SK-N-SH treated with all-trans-retinoic acid at 6 μM for 48 hours (cell line): ENCODE data around the gene RAB19.

Experiments
- ATAC-seq: fragments of 200-7000 bp; cut with Tn5 transposase; 3 replicates; pipeline ENCODE4 v1.9.1; 2020; ENCODE audit warnings: mild to moderate bottlenecking, moderate library complexity
- ARNTL ChIP-seq: fragments of 450-650 bp; formaldehyde crosslinking; IDR thresholded peaks from 2 replicates; pipeline ENCODE4 v1.5.0; 2020; ENCODE audit warnings: low read depth, mild to moderate bottlenecking, moderate library complexity, borderline replicate concordance
- BACH2 ChIP-seq: fragments of 250-450 bp; sonication (Bioruptor Pico); IDR thresholded peaks from 2 replicates; pipeline ENCODE4 v1.9.0; 2021; ENCODE audit warnings: mild to moderate bottlenecking, borderline replicate concordance
- ESRRG ChIP-seq: fragments of 250-450 bp; sonication (Bioruptor Pico); IDR thresholded peaks from 2 replicates; pipeline ENCODE4 v1.6.1; 2021; ENCODE audit warnings: mild to moderate bottlenecking
- GLIS3 ChIP-seq: fragments of 250-450 bp; sonication (Bioruptor Pico); IDR thresholded peaks from 2 replicates; pipeline ENCODE4 v1.5.0; 2020; ENCODE audit warnings: mild to moderate bottlenecking, moderate library complexity
- ISL1 ChIP-seq: fragments of 250-450 bp; sonication (Bioruptor Pico); IDR thresholded peaks from 2 replicates; pipeline ENCODE4 v2.1.2; 2022; ENCODE audit warnings: mild to moderate bottlenecking, moderate library complexity
- OSR1 ChIP-seq: fragments of 250-450 bp; sonication (Bioruptor Pico); IDR thresholded peaks from 2 replicates; pipeline ENCODE4 v1.8.0; 2022; ENCODE audit warnings: moderate library complexity, mild to moderate bottlenecking, inconsistent platforms
- RARB ChIP-seq: fragments of 250-450 bp; sonication (Bioruptor Pico); IDR thresholded peaks from 2 replicates; pipeline ENCODE4 v1.8.0; 2021; ENCODE audit warnings: mild to moderate bottlenecking, moderate library complexity
- SNAI2 ChIP-seq: fragments of 250-450 bp; sonication (Bioruptor Pico); IDR thresholded peaks from 2 replicates; pipeline ENCODE4 v1.5.0; 2020; ENCODE audit warnings: mild to moderate bottlenecking, moderate library complexity
- TCF4 ChIP-seq: fragments of 250-450 bp; sonication (Bioruptor Pico); IDR thresholded peaks from 2 replicates; pipeline ENCODE4 v1.8.0; 2021; ENCODE audit warnings: mild to moderate bottlenecking, moderate library complexity, borderline replicate concordance
- TOX ChIP-seq: fragments of 250-450 bp; sonication (Bioruptor Pico); IDR thresholded peaks from 2 replicates; pipeline ENCODE4 v1.8.0; 2021; ENCODE audit warnings: mild to moderate bottlenecking, moderate library complexity, borderline replicate concordance
- ZC3H10 ChIP-seq: fragments of 250-450 bp; sonication (Bioruptor Pico); IDR thresholded peaks from 2 replicates; pipeline ENCODE4 v1.5.1; 2021; ENCODE audit warnings: mild to moderate bottlenecking, moderate library complexity
- ZFP3 ChIP-seq: fragments of 250-450 bp; sonication (Bioruptor Pico); IDR thresholded peaks from 2 replicates; pipeline ENCODE4 v1.5.0; 2020; ENCODE audit warnings: mild to moderate bottlenecking, moderate library complexity
- ZFP30 ChIP-seq: fragments of 450-650 bp; formaldehyde crosslinking; IDR thresholded peaks from 2 replicates; pipeline ENCODE4 v1.5.0; 2022; ENCODE audit warnings: mild to moderate bottlenecking, moderate library complexity
- ZNF565 ChIP-seq: fragments of 450-650 bp; formaldehyde crosslinking; conservative IDR thresholded peaks from 2 replicates; pipeline ENCODE4 v1.5.0; 2020; ENCODE audit warnings: low read depth, mild to moderate bottlenecking, moderate library complexity
- ZNF70 ChIP-seq: fragments of 450-650 bp; formaldehyde crosslinking; IDR thresholded peaks from 2 replicates; pipeline ENCODE4 v1.5.0; 2020; ENCODE audit warnings: mild to moderate bottlenecking, moderate library complexity
- ZNF8 ChIP-seq: fragments of 450-650 bp; formaldehyde crosslinking; IDR thresholded peaks from 2 replicates; pipeline ENCODE4 v1.5.0; 2020; ENCODE audit warnings: mild to moderate bottlenecking, moderate library complexity
- TF ChIP-seq, protein P1 (sequence below): fragments of 250-450 bp; sonication (Bioruptor Pico); IDR thresholded peaks from 2 replicates; pipeline ENCODE4 v1.5.1; 2020; ENCODE audit warnings: low read depth, mild to moderate bottlenecking, moderate library complexity
- TF ChIP-seq, protein P2 (sequence below): fragments of 250-450 bp; sonication (Bioruptor Pico); IDR thresholded peaks from 2 replicates; pipeline ENCODE4 v1.5.1; 2021; ENCODE audit warnings: mild to moderate bottlenecking, moderate library complexity
- TF ChIP-seq, protein P3 (sequence below): fragments of 250-450 bp; sonication (Bioruptor Pico); IDR thresholded peaks from 2 replicates; pipeline ENCODE4 v1.5.0; 2020; ENCODE audit warnings: mild to moderate bottlenecking, moderate library complexity
- TF ChIP-seq, protein P4 (sequence below): fragments of 250-450 bp; sonication (Bioruptor Pico); IDR thresholded peaks from 2 replicates; pipeline ENCODE4 v1.8.0; 2020; ENCODE audit warnings: mild to moderate bottlenecking, moderate library complexity, borderline replicate concordance

RAB19 gene

DNA sequence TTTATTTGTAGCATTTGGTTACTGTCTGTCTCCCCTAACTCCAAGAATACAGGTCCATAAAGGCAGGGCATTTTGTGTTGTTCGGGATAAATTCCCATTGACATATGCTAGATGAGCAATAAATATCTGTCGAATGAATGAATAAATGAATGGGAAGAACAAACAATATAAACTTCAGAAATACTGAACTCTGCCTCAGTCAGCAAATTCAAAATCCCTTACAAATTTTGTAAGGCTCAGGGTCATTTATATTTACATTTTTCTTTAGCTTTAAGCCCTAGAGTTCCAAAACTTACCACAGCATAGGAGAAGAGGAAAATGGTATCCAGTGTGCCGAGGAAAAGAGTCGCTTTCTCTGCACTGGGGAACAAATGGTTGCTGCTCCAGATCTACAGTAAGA, 34.6 kb upstream of the RAB19 start:
- ATAC-seq, result no peak
- no peak for TF ChIP-seq TCF4 (CRISPR knock-in tag)
- no peak for TF ChIP-seq ZC3H10 (CRISPR knock-in tag)
- TF ChIP-seq, protein P1, sequence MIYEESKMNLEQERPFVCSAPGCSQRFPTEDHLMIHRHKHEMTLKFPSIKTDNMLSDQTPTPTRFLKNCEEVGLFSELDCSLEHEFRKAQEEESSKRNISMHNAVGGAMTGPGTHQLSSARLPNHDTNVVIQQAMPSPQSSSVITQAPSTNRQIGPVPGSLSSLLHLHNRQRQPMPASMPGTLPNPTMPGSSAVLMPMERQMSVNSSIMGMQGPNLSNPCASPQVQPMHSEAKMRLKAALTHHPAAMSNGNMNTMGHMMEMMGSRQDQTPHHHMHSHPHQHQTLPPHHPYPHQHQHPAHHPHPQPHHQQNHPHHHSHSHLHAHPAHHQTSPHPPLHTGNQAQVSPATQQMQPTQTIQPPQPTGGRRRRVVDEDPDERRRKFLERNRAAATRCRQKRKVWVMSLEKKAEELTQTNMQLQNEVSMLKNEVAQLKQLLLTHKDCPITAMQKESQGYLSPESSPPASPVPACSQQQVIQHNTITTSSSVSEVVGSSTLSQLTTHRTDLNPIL (CRISPR knock-in tag), result no peak
- TF ChIP-seq, protein P2, sequence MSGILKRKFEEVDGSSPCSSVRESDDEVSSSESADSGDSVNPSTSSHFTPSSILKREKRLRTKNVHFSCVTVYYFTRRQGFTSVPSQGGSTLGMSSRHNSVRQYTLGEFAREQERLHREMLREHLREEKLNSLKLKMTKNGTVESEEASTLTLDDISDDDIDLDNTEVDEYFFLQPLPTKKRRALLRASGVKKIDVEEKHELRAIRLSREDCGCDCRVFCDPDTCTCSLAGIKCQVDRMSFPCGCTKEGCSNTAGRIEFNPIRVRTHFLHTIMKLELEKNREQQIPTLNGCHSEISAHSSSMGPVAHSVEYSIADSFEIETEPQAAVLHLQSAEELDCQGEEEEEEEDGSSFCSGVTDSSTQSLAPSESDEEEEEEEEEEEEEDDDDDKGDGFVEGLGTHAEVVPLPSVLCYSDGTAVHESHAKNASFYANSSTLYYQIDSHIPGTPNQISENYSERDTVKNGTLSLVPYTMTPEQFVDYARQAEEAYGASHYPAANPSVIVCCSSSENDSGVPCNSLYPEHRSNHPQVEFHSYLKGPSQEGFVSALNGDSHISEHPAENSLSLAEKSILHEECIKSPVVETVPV (CRISPR knock-in tag), result no peak
- TF ChIP-seq ZFP3 (CRISPR knock-in tag), result no peak
- TF ChIP-seq GLIS3 (CRISPR knock-in tag), result no peak
- TF ChIP-seq OSR1 (CRISPR knock-in tag), result no peak
- TF ChIP-seq BACH2 (CRISPR knock-in tag), result no peak
- TF ChIP-seq TOX, result no peak
- TF ChIP-seq ESRRG, result no peak
- no peak for TF ChIP-seq ISL1 (CRISPR knock-in tag)
- TF ChIP-seq, protein P3, sequence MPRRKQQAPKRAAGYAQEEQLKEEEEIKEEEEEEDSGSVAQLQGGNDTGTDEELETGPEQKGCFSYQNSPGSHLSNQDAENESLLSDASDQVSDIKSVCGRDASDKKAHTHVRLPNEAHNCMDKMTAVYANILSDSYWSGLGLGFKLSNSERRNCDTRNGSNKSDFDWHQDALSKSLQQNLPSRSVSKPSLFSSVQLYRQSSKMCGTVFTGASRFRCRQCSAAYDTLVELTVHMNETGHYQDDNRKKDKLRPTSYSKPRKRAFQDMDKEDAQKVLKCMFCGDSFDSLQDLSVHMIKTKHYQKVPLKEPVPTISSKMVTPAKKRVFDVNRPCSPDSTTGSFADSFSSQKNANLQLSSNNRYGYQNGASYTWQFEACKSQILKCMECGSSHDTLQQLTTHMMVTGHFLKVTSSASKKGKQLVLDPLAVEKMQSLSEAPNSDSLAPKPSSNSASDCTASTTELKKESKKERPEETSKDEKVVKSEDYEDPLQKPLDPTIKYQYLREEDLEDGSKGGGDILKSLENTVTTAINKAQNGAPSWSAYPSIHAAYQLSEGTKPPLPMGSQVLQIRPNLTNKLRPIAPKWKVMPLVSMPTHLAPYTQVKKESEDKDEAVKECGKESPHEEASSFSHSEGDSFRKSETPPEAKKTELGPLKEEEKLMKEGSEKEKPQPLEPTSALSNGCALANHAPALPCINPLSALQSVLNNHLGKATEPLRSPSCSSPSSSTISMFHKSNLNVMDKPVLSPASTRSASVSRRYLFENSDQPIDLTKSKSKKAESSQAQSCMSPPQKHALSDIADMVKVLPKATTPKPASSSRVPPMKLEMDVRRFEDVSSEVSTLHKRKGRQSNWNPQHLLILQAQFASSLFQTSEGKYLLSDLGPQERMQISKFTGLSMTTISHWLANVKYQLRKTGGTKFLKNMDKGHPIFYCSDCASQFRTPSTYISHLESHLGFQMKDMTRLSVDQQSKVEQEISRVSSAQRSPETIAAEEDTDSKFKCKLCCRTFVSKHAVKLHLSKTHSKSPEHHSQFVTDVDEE (CRISPR knock-in tag), result no peak
- TF ChIP-seq ZFP30 (CRISPR knock-in tag), result no peak

DNA sequence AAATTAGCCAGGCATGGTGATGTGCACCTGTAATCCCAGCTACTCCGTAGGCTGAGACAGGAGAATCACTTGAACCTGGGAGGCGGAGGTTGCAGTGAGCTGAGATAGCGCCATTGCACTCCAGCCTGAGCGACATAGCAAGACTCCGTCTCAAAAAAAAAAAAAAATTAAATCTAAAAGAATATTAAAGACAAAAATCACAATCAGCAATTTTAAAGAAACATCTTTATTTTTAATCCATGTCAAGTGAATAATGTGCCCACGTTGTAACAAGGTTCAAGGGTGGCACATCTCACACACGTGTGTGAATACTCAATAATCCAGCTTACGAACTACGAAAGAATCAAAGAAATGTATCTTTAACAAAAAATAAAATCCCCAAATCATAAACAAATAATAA, 28.5 kb upstream of the RAB19 start:
- TF ChIP-seq ARNTL (CRISPR knock-in tag), result no peak
- no peak for ATAC-seq

DNA sequence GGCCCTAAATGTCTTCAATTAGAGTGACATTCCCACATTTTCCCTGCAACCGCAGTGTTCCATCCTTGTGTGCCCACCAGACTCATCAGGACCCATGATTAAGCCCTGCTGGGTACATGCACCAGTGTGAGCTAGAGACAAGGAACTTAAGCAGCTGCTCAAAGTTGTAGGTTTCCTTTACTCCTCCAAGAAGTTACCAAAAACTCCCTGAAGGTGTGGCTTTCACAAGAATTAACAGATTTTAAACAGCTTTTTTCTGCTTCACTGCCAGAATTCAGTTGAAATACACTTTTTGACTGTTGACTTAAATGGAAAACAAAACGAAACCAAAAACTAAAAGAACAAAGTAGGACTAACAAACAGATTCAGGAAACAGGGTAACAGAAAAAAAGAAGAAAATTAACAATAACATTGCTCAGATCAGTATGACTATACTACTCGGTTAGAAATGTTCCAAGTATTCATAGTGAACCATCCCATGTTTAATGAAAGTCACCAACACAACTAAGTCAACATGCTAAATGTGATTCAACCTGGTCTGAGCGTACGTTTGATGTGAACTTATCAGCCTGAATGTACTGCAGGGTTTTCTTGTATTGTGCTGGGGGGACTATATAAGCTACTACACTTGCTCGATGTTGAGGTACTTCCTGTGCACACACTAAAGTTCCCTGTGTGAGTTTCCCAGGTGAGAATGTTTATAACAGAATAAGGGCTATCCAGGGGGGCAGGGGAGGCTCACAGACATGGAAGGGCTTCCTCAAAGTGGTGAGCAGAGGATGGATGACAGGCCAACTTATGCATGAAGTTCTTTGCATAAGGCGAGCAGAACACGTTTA, 27.7 kb upstream of the RAB19 start:
- TF ChIP-seq ISL1 (CRISPR knock-in tag), result no peak
- TF ChIP-seq, protein P4, sequence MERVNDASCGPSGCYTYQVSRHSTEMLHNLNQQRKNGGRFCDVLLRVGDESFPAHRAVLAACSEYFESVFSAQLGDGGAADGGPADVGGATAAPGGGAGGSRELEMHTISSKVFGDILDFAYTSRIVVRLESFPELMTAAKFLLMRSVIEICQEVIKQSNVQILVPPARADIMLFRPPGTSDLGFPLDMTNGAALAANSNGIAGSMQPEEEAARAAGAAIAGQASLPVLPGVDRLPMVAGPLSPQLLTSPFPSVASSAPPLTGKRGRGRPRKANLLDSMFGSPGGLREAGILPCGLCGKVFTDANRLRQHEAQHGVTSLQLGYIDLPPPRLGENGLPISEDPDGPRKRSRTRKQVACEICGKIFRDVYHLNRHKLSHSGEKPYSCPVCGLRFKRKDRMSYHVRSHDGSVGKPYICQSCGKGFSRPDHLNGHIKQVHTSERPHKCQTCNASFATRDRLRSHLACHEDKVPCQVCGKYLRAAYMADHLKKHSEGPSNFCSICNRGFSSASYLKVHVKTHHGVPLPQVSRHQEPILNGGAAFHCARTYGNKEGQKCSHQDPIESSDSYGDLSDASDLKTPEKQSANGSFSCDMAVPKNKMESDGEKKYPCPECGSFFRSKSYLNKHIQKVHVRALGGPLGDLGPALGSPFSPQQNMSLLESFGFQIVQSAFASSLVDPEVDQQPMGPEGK (CRISPR knock-in tag), result no peak
- TF ChIP-seq ZNF8, result no peak
- no peak for TF ChIP-seq ESRRG
- TF ChIP-seq TOX, result no peak
- no peak for TF ChIP-seq RARB (CRISPR knock-in tag)
- TF ChIP-seq SNAI2 (CRISPR knock-in tag), result no peak
- no peak for TF ChIP-seq ZC3H10 (CRISPR knock-in tag)
- no peak for TF ChIP-seq ZNF70 (CRISPR knock-in tag)
- TF ChIP-seq OSR1 (CRISPR knock-in tag), result no peak
- TF ChIP-seq, protein P2 (CRISPR knock-in tag), result no peak
- TF ChIP-seq GLIS3 (CRISPR knock-in tag), result no peak
- no peak for TF ChIP-seq TCF4 (CRISPR knock-in tag)
- TF ChIP-seq ZNF565 (CRISPR knock-in tag), result no peak
- no peak for TF ChIP-seq ZFP30 (CRISPR knock-in tag)
- no peak; the same call in 2 of the 3 replicates for ATAC-seq
